HG02610 (cell line): ENCODE data around the gene CA11.
A peak's percentile ranks its signal among the peaks of the same experiment; 100 is the strongest.

Experiments
- ATAC-seq: cut with Tn5 transposase; IDR thresholded peaks from one replicate; pipeline ENCODE4 v1.9.1; 2021; ENCODE audit warnings: mild to moderate bottlenecking, moderate library complexity; ENCODE audit not compliant: unreplicated experiment

The CA11 gene

GRCh38 chr19:48615231-48616040, 30.6 kb downstream of the CA11 start:
- ATAC-seq: no peak

GRCh38 chr19:48614436-48615230, 31.4 kb downstream of the CA11 start, which contains the start of gene FAM83E:
FAM83E (minus strand) TSS chr19:48615076; CDS start chr19:48613372, 1,704 bp downstream.
- ATAC-seq: no peak

- no peak for ATAC-seq
Observed at GRCh38 chr19:48613852-48614435, 32.0 kb downstream of the CA11 start.

GRCh38 chr19:48613024-48613851, 32.7 kb downstream of the CA11 start:
- no peak for ATAC-seq

- no peak for ATAC-seq
Observed at GRCh38 chr19:48611872-48612271, 34.1 kb downstream of the CA11 start.

GRCh38 chr19:48609571-48610108, 36.3 kb downstream of the CA11 start:
- ATAC-seq: no peak

- peak; percentile 57 for ATAC-seq
Observed at GRCh38 chr19:48608798-48609263, 37.2 kb downstream of the CA11 start.

GRCh38 chr19:48607359-48607755, 38.6 kb downstream of the CA11 start:
- ATAC-seq: no peak

GRCh38 chr19:48606463-48607358, 39.3 kb downstream of the CA11 start, which contains the start of gene SPACA4:
SPACA4 (plus strand) TSS chr19:48606742; CDS start chr19:48606979, 237 bp downstream.
- ATAC-seq: no peak

- ATAC-seq: no peak
Observed at GRCh38 chr19:48603850-48604249, 42.1 kb downstream of the CA11 start.

- ATAC-seq: no peak
Observed at GRCh38 chr19:48603449-48603848, 42.5 kb downstream of the CA11 start.

- ATAC-seq: no peak
Observed at GRCh38 chr19:48603001-48603400, 43.0 kb downstream of the CA11 start.

- no peak for ATAC-seq
Observed at GRCh38 chr19:48600679-48601417, 45.1 kb downstream of the CA11 start.

- ATAC-seq: no peak
Observed at GRCh38 chr19:48598996-48599700, 46.8 kb downstream of the CA11 start.

GRCh38 chr19:48596679-48597465, 49.1 kb downstream of the CA11 start:
- no peak for ATAC-seq

- no peak for ATAC-seq
Observed at GRCh38 chr19:48596237-48596636, 49.8 kb downstream of the CA11 start.

GRCh38 chr19:48595833-48596232, 50.2 kb downstream of the CA11 start:
- ATAC-seq: no peak
